ENCODE data around the gene FBXL15.
"Not testable (repeated sequence)": the region's sequence is repeated elsewhere in the genome, so short reads cannot be mapped to it uniquely, and the experiment has no call there.

Gene FBXL15

DNA sequence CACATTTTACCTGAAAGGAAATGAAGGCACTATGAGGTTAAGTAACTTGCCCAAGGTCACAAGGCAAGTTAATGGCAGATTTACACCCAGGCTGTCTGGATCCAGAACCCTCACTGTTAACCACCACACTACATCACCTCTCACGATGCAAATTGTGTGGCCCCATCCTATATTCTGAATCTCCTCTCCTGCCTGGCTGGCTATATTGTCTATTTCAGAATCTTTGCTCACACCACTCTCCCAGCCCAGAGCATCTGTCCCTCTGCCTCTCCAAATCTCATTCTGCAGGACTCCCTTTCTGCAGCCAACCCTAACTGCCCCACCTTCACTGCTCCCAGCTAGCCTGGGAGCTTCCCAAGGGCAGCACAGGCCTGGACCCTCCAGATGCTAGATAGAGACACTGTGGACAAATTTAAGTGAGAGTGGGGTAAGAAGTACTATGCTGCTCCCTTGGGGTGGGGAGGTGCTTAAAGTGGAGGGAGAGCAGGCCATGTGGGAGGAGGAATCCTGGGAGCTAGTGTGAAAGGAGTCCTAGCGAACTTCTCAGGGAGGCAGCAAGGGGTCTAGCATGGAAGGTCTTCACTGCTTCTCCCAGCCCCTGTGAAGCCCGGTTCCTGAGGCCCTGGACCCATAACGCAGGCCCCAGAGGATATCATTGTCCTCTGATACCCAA lies 11.0 kb downstream of the FBXL15 start:
- DNase-seq, result no peak

DNA sequence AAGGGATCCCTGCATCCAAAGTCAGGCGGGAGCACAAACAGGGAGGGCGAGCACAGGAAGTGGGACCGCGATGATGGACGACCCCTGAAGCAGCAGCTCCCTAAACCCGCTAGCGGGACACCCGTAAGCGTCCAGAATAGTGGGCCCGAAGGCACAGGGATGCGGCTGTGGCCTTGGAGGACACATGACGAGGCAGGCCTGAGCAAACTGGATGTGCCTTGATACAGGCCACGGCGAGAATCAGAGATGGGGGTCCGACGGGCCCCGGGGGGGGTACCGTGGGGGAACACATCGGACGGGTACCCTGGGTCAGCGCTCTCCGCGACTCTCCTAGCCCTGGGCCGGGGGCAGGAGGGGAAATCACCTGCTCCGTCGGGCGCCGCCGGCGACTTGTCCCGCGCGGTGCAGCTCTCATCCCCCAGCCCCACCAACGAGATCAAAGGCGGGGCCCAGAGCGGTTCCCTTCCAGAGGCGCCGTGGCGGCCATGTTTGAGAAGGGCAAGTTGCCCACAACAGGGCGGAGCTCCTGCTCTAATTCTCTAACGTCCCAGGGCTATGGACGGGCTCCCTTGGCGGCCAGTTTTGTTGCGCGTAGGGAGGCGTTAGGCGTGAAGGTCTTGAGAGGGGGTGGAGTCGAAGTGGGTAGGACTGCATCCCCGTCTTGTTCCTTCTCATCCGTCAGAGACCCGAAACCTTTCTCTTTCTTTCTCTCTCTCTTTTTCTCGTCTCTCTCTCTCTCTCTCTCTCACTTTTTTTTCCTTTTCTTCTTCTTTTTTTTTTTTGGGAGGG lies 11.7 kb downstream of the FBXL15 start, which contains the start of gene CUEDC2:
CUEDC2 (minus strand) TSS at position 413 of the 789 bp plus-strand sequence. CDS start 7,386 bp downstream, outside the sequence.
- peak; percentile 84 to 98 (median 90) for DNase-seq

DNA sequence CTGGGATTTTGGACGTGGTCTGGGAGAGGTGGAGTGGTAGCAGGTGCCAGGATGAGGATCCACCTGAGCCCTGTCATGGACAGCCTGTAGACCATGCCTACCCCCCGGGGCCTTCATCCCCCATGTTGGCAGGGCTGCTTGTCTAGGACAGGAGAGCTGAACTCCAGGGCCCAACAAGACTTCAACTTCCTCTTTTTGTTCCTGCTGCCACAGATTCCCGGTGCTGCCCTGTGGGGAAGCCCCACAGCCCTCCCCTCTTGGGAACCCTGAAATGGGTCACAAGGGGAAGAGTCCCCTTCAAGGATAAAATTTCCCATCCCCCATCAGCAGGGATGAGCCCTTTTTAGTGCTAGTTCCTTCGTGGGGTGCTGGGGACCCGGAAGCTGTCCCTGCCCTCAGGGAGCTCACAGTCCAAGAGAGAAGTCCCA lies 13.0 kb downstream of the FBXL15 start:
- DNase-seq, result peak in 1 of 6 experiments; percentile 2

DNA sequence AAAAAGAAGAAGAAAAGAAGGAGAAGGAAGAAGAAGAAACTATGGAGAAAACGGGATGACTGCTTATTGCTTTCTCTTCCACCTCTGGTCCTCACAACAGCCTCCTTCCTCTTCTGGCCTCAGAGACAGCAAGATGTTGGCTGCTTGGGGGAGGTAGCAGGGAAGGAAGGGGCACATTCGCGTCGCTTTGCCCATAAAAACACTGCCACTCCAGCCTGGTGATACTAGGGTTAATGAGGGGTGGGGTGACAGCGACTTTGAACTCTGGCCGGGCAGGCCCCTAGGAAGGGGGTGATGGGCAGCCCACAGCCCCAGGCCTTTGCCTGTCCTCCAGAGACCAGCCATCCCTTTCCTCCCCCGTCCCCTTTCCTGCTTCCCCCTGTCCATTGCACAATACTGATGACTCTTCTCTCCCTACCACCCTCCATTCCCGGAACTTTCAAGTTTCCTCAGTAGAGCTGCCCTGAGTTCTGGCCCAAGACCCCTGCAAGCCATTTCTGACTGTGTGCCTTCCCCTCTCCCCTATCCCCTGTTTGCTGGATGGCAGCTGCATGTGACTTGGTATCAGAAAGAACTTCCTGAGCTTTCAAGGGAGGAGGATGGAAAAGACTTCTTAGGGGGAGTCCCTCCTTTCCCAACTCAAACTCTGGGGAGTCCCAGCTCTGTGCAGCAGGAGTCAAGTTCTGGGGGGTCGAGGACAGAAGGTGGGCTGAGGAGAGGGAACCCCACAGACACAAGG lies 13.9 kb downstream of the FBXL15 start:
- peak in 1 of 6 experiments; percentile 10 for DNase-seq

DNA sequence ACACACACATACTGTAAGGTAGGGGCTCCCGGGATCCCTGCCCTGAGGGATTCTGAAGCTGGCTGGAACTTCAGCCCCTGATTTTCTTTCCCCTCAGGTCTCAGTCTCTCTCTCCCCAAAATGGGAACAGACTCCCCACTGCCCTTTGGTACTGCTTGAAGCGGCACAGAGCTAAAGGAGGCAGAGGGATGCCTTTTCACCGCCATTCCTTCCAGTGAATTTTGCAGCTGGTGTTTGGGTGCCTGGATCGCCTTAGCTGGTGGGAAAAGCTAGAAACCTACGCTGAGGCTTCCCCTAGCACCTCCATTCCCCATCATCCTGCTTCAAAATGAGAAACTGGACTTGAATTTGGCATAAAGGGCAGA lies 14.5 kb downstream of the FBXL15 start:
- no peak for DNase-seq

DNA sequence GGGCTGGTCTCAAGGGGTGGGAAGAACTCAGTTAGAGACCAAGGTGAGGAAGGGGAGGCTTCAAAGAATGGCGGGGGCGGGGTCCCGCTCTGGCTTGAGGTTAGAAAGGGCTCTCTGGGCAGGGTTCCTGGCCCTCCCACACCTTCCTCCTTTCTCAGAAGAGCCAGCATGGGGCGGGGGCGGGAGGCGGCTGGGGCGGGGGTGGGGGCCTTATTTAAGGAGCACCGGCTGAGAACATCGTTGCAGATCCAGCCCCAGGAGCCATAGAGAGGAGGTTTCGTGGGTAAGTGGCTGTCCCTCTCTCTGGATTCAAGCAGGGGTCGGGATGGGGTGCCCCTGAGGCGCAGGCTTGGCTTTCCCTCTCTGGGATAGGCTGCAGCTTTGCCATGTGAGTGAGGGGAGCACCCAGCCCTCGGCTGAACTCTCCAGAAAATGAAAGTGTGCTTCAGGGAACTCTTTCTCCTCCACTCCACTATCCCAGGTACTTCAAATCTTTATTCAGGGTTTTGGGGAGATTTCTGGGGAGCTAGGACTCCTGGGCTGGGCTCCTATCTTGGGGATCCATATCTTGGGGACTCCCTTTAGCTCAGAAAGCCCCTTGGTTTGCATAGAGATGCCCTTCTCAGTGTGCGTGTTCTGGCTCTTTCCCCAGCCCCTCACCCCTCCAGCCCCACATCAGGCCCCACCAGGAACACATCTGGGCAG lies 15.0 kb downstream of the FBXL15 start:
- peak in 5 of 6 experiments; percentile 10 to 31 (median 22) for DNase-seq

DNA sequence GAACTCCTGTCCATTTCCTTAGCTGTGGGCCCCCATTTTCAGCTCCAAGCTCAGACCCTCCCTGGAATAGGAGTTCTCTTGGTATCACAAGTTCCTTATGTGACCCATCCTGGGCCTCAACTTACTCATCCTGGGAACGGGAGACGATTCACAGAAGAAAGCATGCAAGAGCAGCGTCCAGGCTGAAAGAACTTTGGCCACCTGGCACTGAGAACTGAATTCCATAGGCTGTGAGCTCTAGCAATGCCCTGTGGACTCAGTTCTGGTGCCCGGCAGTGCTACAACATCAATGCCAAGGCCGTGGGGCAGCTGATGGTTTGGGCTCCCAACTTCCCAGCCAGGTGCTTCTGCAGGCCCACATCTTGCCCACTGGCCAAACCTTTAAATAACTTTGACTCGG lies 15.7 kb downstream of the FBXL15 start:
- DNase-seq, result no peak

DNA sequence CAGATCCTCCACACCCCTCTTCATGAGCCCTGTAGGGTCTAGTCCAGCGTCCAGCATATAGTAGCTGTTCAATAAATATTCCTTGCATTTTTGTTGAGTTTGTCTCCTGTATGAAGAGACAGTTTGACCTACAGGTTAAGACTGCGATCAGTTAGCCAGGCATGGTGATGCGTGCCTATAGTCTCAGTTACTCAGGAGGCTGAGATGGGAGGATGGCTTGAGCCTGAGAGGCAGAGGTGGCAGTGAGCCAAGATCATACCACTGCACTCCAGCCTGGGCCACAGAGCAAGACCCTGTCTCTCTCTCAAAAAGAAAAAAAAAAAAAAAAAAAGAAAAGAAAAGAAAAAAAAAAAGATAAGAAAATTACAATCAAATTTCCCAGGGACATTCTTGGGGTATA lies 16.9 kb downstream of the FBXL15 start:
- DNase-seq, result no peak

DNA sequence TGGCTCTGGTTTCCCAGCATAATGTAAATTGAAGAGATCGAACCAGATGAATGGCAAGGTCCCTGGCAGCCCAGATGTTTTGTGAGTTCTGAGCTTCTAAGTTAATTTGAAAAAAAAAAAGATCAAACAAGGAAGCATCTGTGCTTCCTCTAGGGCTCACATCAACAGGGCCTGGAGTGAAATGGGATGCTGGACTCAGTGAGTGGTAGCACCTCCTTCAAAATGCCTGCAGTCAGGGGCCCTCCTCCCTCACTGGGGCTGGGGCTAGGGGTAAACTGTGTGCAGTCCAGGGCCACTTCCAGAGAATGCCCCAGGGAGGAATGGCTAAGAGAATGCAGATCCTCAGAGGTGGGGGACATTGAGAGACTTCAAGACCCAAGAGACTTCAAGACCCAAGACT lies 17.7 kb downstream of the FBXL15 start:
- DNase-seq, result no peak

DNA sequence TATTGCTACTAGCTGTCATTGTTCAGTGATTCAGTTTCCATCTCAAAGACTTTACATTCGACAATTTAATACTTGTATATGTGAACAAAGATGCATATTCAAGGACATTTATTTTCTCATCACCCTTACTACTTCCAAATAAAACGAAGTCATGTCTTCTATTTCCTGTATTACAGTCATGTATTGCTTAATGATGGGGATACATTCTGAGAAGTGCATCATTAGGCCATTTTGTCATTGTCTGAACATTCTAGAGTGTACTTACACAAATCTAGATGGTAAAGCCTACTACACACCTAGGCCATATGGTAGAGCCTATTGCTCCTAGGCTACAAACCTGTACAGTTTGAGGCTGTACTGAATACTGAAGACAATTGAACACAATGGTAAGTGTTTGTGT lies 24.2 kb downstream of the FBXL15 start:
- DNase-seq, result no peak

DNA sequence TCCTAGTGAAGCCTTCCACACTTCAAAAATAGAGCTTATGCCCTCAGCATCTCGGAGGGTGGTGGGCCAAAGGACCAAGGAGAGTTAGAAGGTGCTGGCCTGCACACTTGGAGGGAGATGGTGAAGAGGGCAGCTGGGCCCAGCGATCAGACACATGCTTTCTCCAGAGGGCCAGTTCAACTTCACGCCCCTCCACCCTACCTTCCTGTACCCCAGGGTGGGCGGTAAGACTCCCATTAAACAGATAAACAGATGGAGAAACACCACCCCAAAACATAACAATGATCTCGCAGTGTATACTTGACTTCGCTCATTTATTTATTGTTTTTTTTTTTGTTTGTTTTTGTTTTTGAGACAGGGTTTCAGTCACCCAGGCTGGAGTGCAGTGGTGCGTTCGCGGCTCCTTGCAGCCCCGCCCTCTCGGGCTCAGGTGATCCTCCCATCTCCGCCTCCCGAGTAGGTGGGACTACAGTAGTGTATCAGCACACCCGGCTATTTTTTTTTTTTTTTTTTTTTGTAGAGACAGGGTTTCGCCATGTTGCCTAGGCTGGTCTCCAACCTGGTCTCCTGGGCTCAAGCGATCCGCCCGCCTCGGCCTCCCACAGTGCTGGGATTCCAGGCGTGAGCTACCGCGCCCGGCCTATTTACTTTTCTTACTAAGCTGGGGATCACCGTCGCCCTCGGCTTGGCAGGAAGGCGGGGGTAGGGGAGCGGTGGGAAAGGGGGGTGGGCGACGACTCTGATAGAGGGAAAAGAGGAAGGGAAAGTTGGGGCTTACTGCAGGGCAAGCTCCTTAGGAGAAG lies 28.9 kb downstream of the FBXL15 start:
- DNase-seq, result peak; percentile 62 to 87 (median 80)

DNA sequence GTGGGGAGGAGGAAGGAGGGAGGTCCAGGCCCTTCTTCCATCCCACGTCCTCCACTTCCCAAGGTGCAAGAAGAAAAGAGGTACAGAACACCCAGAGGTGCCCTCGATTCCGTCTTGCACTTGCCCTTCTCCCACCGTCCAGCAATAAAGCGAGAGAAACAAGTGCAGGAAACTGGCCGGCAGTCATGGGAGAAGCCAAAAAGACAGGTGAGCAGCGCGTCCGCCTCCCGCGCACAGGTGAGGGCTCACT lies 29.4 kb downstream of the FBXL15 start:
- DNase-seq, result no peak

DNA sequence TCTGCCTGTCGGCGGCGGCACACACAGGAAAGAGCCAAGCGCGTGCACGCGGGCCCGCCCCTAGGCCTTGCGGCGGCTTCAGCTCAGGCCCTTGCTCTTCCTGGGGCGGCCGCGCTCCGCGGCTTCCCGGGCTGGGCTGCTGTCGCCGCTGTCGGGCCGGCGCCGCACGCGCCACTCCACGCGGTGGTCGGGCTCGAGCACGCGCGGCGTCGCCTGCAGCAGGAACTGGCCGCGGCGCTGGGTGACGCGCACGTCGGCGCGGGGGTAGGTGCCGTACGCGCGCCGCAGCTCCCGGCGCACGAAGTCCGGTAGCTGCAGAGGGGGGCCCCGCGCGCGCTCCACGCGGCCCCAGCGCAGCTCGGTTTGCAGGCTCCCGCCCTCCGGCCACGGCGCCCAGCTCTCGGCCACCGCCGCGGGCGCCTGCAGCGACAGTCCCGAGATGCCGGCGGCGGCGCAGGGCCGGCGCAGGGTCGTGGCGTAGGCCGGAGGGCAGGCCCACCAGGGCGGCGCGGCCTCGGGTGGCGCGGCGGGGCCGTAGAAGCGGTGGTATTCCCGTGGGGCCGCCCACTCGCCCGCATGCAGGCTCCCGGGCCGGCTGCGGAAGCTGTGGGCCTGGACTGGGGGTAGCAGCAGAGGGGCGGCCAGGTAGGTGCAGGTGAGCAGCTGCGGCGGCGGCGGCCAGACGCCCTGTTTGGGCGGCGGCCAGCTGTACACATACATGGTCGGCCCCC lies 29.9 kb downstream of the FBXL15 start:
- peak; percentile 77 to 94 (median 88) for DNase-seq

DNA sequence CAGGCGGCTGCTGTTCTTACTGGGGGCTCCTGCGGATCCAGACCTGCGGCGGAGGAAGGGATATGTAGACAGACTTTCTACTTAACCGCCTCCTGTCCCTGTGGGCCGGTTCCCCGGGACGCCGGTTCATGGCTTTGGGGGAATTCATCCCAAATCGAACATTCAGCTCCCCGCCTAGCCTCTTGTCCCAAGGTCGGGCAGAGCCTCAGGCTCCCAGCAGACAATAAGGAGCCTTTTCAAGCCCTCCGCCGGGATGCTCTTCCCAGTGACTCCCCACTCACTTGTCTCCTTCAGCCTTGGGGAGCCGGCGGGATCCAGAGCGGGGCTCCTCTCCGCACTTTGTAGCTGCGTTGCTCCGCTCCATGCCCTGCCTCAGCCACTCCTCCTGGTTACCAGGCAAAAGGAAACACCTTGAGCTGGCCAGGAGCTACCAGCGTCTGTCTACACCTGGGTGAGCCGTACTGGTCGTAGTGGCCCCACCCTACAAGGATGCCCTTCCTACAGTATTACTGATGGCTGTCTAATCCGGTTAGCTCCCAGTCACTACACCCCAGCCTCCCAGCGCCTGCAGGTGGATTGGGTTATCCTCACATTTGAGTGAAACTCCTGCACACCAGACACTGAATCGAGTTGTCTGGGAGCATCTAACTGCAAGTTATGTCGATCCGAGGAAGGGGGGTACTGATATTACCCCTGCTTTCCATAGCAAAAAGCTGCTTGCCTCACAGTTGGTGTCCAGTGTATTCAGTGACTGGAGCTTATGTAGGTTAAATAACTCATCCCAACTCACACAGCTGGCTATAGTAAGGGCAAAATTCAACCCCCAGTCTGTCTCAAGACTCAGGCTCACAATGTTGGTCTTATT lies 30.7 kb downstream of the FBXL15 start, which contains the start of gene C10orf95:
C10orf95 (minus strand) TSS at position 439 of the 865 bp plus-strand sequence. CDS start 450 bp downstream, outside the sequence.
- peak in 2 of 6 experiments; percentile 24 to 49 for DNase-seq

DNA sequence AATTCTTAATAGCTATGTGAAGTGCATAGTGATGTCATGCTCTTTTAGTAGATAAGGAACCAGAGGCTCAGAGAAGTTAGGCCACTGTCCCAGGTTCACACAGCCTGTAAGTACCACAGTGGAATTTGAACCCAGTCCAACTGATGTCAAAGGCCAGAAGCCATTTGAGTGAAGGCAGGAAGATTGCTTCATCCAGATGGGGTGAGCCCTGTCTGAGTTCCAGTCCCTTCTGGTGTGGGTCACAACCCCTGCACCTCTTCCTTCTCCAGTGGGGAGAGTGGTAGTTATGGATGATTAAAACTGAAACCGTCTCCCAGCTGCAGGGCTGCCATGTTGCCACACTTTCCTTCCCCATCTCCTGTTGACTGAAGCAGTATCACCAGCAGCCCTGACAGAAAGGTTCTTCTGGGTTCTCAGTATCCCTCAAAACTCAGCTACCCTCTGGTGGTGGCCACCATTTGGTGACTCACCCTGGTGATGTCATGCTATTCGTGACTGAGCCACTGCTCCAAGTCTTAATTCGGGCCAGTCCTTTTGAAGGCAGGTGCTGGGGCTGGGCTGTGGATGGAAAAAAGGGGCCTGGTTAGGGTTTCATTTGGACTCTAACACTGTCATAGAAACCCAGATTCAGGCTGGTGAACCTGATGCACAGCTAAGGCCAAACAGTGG lies 32.2 kb downstream of the FBXL15 start:
- no peak for DNase-seq

DNA sequence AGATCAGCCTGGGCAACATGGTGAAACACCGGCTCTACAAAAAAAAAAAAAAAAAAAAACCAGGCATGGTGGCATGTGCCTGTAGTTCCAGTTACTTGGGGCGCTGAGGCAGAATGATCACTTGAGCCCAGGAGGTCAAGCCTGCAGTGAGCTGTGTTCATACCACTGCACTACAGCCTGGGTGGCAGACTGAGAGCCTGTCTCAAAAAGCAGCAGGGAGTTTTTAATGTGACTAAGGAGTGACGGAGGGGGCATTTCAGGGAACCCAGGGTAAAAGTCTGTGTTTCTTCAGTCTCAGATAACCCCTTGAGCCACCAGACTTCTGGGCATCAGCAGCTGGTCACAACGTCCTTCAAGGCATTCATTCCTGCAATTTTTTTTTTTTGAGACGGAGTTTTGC lies 32.9 kb downstream of the FBXL15 start:
- DNase-seq, result no peak

DNA sequence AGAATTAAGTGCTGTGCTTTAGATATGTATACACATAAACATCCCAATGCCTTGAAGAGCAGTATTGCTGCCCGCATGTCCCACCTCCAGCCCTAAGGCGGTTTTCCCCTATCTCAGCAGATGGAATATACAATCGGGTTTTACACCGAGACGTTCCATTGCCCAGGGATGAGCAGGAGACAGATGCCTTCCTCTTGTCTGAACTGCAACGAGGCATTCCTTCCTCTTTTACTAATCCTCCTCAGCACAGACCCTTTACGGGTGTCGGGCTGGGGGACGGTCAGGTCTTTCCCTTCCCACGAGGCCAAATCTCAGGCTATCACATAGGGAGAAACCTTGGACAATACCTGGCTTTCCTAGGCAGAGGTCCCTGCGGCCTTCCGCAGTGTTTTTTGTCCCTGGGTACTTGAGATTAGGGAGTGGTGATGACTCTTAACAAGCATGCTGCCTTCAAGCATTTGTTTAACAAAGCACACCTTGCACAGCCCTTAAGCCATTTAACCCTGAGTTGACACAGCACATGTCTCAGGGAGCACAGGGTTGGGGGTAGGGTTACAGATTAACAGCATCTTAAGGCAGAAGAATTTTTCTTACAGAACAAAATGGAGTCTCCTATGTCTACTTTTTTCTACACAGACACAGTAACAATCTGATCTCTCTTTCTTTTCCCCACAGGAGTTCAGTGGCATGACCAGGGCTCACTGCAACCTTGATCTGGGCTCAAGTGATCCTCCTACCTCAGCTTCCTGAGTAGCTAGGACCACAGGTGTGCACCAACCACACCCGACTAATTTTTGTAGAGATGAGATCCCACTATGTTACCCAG lies 34.2 kb downstream of the FBXL15 start:
- DNase-seq, result not testable (repeated sequence)

DNA sequence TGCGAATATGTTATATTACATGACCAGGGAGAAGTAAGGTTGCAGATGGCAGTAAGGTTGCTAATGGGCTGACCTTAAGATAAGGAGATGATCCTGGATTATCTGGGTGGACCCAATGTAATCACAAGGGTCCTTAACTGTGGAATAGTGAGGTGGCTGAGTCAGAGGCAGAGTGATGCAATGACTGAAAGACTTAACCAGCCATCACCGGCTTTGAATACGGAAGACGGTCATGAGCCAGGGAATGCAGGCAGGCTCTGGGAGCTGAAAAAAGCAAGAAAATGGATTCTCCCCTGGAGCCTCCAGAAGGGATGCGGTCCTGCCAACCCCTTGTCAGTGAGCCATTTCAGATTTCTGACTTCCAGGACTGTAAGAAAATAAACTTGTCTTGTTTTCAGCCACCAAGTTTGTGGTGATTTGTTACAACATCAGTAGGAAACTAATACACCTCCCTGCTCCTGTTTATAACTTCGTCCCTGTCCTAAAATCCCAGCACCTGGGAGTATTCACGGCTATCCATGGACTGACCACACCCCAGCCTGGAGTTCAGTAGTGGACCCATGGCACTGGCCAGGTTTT lies 35.3 kb downstream of the FBXL15 start:
- no peak for DNase-seq

All from stimulated activated naive CD4-positive, alpha-beta T cell (primary cell).